ENCODE data around the gene CPD. TPM values are rescaled to one million over a fixed set of nuclear protein-coding genes. Genes with fewer than 3 reads are reported as not detected.

The CPD gene
- polyA plus RNA-seq, 3 donors = 89.3 to 105 (median 92.8) TPM

Other genes with a start within 250 kb of the CPD start
- 1 to 10 TPM in 1 of 3 donors, under 1 TPM in 2; 0.64 to 1.3 (median 0.83) TPM for gene SLC6A4, start 143.2 kb upstream of the CPD start, polyA plus RNA-seq (ENCODE audit: insufficient read length in 3 of 3)
- 10 to 100 TPM; 82.4 to 92.2 (median 86.0) TPM for gene BLMH, start 87.0 kb upstream of the CPD start, polyA plus RNA-seq (ENCODE audit: insufficient read length in 3 of 3)
- gene TMIGD1, start 44.9 kb upstream of the CPD start, polyA plus RNA-seq (ENCODE audit: insufficient read length in 3 of 3) = under 1 TPM; 0.56 to 0.64 (median 0.59) TPM
- 10 to 100 TPM; 48.7 to 60.7 (median 53.8) TPM for gene GOSR1, start 98.5 kb downstream of the CPD start, polyA plus RNA-seq (ENCODE audit: insufficient read length in 3 of 3)

All from renal cortex interstitium (tissue), 3 donors.